Epithelial cell of proximal tubule (primary cell): ENCODE data around the gene RABGGTB. TPM values are rescaled to one million over a fixed set of nuclear protein-coding genes. Genes with fewer than 3 reads are reported as not detected.

ENCODE experiments used
- DNase-seq: peaks from one replicate; pipeline ENCODE4 v3.0.0-alpha.2; 2011; ENCODE audit warnings: low read depth
- H3K4me3 ChIP-seq: 2 replicates; pipeline ENCODE4 v1.5.1; 2011; ENCODE audit warnings: low read depth, mild to moderate bottlenecking, low read length
- CTCF ChIP-seq: conservative IDR thresholded peaks from 2 replicates; pipeline ENCODE4 v1.5.1; 2012; ENCODE audit warnings: low read depth, mild to moderate bottlenecking, low read length
- total RNA-seq: library from RNA; depleted of rRNA; stranded (reverse); fragments of >200 nt; gene quantifications from 2 replicates; pipeline ENCODE4 v1.2.3, GENCODE V29; 2015

Gene RABGGTB
- total RNA-seq, 1 donor from 2014 or later: 51.0 TPM

GRCh38 chr1:75787524-75787923, 1.5 kb downstream of the RABGGTB start:
- DNase-seq: no peak
- TF ChIP-seq CTCF: no peak
- peak overlapping the region; percentile 78 for H3K4me3 ChIP-seq

- H3K4me3 ChIP-seq: no peak overlapping the region
- DNase-seq: no peak
- no peak for TF ChIP-seq CTCF
Measured at GRCh38 chr1:75789988-75790387, 3.9 kb downstream of the RABGGTB start.

- peak overlapping the region; percentile 8 for H3K4me3 ChIP-seq
- no peak for TF ChIP-seq CTCF
Measured at GRCh38 chr1:75791022-75791421, 5.0 kb downstream of the RABGGTB start.

GRCh38 chr1:75792091-75792490, 6.0 kb downstream of the RABGGTB start:
- no peak for TF ChIP-seq CTCF
- H3K4me3 ChIP-seq: no peak overlapping the region
- no peak for DNase-seq

More at GRCh38 chr1:75791022-75791421, 5.0 kb downstream of the RABGGTB start:
- no peak for DNase-seq

- TF ChIP-seq CTCF: no peak
- DNase-seq: no peak
Measured at GRCh38 chr1:75794382-75794781, 8.3 kb downstream of the RABGGTB start.

GRCh38 chr1:75795703-75796193, 9.7 kb downstream of the RABGGTB start:
- TF ChIP-seq CTCF: no peak
- no peak for DNase-seq
- H3K4me3 ChIP-seq: no peak overlapping the region

More at GRCh38 chr1:75794382-75794781, 8.3 kb downstream of the RABGGTB start:
- H3K4me3 ChIP-seq: no peak overlapping the region
